ENCODE measurements around the gene COL1A1.

Gene COL1A1

DNA sequence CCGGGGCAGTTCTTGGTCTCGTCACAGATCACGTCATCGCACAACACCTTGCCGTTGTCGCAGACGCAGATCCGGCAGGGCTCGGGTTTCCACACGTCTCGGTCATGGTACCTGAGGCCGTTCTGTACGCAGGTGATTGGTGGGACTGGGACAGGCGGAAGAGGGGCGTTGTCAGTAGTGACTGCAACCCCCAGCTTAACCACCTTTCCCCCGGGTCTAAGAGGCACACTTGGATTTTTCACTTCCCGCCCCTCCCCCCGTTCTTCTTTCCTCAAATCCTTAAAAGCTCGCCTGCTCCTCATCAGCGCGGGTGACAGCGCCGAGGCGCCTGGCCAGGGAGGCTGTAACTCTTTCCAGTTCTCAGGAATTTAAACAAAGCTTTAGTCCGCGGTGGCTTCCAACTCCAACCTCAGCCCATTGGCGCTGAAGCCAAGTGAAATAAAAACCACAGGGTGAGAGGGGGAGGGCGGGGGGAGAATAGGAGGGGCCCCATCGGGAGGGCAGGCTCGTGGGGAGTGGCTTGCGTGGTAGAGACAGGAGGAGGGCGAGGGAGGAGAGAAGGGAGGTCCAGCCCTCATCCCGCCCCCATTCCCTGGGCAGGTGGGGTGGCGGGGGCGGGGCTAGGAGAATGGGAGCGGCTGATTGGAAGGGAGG, 1.5 kb downstream of the COL1A1 start:
- DNase-seq (ENCODE audit: low spot score): peak; percentile 91

DNA sequence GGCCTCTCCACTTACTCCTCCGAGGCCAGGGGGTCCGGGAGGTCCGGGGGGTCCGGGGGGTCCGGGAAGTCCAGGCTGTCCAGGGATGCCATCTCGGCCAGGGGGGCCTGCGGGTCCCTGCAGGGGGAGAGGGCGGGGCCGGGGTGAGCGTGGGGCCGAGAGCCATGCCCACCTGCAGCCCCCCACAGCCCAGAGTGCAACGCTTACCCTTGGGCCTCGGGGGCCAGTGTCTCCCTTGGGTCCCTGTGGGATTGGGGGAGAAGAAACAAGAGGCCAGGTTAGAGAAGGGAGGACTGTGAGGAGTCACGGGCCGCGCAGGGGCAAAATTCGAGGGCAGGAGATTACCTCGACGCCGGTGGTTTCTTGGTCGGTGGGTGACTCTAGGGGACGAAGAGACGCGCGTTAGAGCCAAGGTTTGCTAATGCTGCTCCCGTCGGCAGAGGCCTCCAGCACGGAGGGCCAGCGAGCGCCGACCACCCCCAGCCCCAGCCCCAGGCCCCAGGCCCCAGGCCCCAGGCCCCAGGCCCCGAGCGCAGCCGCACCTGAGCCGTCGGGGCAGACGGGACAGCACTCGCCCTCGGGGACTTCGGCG, 2.1 kb downstream of the COL1A1 start:
- DNase-seq (ENCODE audit: low spot score): no peak

DNA sequence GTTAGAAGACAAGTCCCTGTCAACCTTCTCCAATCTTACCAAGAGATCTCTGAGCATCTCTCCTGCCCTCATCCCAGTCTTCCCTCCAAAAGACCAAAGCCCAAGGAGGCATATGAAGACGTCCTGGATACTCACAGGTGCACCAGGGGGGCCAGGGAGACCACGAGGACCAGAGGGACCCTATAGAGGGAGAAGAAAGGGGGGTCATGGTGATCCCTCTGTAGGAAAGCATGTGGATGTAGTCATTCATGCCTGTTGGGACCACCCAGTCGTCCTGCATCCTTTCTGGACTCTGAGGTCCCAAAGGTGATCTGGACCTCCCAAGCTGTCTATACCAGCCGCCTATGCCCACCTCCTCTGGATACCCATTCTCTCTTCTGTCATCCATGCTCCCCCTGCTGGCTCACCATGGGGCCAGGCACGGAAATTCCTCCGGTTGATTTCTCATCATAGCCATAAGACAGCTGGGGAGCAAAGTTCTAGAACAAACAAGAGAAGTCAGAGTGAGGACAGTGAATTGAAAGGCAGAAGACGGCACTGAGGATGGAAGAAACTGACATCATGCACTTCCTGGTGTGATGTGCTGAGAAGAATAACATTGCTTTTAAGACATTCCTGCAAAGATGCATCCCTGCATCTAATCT, 3.3 kb downstream of the COL1A1 start:
- peak; percentile 67 for DNase-seq (ENCODE audit: low spot score)

DNA sequence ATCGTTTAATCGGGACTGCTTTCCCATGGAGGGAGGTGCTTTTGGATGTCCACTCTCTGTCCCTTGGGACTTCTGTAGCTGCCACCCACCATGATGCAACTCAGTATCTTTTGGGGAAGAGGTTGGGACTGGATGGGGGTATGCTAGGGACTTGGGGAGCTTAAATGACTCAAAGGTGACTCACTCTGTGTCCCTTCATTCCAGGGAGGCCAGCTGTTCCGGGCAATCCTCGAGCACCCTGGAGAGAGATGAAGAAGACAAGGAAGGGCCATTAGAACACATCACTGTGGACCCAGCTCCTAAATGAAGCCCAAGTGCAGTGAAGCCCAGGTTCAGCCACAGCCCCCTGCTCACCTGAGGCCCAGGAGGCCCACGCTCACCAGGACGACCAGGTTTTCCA, 4.6 kb downstream of the COL1A1 start:
- DNase-seq (ENCODE audit: low spot score): peak; percentile 59

DNA sequence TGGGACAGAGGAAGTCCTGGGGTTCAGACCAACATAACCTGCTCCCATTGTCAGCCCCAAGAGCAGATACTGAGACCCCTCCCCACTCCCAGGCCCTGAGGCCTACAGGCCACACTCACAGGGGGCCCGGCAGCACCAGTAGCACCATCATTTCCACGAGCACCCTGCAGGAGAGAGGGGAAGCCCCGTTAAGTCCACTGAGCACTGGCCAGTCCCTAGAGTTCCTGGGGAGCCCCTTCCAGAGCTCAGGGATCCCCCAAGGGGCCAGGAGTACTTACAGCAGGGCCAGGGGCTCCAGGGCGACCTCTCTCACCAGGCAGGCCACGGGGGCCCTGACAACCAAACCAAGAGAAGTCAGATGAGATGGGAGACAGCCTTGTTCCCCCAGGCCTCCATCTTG, 5.4 kb downstream of the COL1A1 start:
- no peak for DNase-seq (ENCODE audit: low spot score)

DNA sequence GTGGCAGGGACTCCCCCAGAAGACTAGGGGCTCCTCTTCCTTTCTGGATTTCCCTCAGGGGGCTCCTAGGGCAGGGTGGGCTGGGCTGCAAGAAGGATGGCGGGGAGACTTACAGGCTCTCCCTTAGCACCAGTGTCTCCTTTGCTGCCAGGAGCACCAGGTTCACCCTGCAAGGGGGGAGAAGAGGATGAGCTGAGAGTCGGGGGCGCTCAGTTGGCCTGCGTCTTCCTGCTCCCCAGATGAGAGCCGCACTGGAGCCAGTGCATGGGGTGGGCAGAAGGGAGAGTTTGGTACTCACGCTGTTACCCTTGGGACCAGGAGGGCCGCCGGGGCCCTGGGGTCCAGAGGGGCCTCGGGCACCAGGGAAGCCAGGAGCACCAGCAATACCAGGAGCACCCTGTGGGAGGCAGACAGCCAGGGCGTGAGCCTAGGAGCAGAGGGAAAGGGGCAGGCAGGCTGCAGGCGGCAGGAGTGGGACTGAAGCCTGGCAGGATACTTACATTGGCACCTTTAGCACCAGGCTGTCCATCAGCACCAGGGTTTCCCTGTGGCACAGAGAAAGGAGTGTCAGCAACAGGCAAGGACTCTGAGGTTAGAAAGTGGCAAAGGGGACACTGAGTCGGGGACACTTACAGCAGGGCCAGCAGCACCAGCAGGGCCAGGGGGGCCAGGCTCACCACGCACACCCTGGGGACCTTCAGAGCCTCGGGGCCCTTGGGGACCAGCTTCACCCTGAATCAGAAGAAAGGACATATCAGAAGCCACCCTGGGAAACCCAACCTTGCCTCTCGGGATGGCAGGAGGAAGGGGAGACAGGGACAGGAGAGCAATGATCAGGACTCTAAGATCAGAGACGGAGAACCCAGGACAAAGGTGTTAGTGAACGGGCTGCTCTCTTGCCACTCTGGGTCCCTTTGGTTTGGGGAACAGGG, 6.2 kb downstream of the COL1A1 start:
- no peak for DNase-seq (ENCODE audit: low spot score)

DNA sequence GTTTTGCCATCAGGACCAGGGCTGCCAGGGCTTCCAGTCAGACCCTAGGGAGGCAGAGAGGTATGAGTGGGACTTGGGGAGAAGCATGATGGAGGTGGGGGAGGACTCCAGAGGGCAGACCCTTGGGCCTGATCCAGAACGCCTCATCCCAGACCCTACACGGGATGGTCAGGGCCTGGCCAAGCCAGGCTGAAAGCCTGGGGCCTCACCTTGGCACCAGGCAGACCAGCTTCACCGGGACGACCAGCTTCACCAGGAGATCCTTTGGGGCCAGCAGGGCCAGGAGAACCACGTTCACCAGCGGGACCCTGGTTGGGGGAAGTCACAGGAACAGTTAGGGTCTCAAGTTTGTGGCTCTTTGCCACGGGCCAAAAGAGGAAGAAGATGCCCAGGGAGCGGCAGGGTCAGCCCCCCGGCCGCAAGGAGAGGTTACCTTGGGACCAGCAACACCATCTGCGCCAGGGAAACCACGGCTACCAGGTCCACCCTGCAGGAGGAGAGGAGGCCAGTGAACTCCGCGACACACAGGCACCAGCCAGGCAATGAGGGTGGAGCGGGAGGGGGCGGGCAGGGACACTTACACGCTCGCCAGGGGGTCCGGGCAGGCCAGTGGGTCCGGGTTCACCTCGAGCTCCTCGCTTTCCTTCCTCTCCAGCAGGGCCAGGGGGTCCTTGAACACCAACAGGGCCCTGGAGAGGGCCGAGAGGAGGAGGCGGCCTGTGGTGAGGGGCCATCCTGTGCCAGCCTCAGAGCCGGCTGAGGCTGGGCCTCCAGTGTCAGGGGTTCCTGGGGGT, 7.1 kb downstream of the COL1A1 start:
- DNase-seq (ENCODE audit: low spot score): no peak

DNA sequence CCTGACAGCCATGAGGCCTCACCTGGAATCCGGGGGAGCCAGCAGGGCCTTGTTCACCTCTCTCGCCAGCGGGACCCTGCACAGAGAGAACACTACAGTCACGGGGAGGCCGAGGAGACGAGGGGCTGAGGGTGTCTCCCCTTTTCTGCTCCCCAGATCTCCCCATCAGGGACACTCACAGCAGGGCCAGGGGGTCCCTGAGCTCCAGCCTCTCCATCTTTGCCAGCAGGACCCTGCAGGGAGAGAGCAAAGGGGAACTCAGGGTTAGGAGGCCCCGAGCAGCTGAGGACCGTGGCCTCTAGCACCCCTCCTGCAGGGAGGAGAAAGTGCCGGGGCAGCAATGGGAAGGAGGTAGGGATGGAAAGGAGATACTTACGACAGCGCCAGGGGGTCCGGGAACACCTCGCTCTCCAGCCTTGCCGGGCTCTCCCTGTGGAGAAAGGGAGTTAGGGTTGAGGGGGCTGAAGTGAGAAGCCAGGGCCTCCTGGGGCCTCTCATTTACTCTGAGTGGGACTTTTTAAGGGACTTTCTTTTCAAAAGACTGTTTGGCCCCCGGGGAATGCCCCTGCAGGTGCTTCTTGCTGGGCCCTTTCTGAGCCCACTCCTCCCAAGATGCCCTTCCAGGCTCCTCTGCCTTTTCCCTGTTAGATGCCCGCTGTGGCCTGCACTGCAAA, 8.7 kb downstream of the COL1A1 start:
- no peak for DNase-seq (ENCODE audit: low spot score)

DNA sequence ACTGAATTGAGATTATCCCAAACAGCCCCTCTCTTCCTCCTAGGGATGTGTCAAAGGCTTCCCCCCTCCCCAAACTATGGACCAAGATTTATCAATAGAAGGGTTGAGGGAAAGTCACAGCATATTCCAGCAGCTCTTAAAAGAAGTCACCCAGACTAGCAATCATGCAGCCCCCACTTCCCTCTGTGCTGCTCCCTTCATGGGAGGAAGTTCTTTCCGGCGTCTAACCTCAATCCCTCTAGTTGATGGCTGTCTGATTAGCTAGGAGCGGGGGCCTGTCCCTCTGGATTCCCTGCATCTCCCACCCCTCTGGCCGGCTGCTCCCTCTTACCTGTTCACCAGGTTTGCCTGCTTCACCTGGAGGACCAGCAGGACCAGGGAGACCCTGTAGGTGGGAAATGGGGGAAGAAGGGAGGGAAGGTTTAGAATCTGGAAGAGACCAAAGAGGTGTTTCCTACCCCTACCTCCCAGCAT, 9.2 kb downstream of the COL1A1 start:
- DNase-seq (ENCODE audit: low spot score): no peak

DNA sequence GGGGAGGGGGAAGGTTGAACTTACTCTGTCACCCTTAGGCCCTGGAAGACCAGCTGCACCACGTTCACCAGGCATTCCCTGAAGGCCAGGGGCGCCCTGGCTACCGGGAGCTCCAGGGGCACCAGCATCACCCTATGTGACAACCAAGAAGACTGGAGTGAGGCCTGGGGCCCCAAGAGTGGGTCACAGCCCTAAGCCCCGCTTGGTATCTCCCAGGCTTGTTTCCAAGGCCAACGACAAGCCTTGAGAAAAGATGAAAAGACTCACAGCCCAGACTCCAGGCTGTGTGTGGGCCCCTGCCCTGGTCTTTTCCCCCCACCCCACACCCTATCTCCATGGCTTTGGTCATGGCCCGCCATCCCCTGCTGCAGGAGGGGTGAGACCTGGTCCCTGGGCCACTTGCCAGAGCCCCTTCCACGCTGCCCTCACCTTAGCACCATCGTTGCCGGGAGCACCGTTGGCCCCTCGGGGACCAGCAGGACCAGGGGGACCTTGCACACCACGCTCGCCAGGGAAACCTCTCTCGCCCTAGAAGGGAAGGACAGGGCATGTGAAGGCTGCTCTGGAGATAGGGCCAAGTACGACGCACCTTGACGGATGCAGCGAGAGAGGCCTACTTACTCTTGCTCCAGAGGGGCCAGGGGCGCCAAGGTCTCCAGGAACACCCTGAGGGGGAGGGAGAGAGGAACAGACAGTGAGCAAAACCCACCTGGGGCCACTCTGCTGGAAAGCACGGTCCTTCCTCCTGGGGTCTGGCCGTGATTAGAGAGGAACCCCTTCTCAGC, 9.9 kb downstream of the COL1A1 start:
- no peak for DNase-seq (ENCODE audit: low spot score)

DNA sequence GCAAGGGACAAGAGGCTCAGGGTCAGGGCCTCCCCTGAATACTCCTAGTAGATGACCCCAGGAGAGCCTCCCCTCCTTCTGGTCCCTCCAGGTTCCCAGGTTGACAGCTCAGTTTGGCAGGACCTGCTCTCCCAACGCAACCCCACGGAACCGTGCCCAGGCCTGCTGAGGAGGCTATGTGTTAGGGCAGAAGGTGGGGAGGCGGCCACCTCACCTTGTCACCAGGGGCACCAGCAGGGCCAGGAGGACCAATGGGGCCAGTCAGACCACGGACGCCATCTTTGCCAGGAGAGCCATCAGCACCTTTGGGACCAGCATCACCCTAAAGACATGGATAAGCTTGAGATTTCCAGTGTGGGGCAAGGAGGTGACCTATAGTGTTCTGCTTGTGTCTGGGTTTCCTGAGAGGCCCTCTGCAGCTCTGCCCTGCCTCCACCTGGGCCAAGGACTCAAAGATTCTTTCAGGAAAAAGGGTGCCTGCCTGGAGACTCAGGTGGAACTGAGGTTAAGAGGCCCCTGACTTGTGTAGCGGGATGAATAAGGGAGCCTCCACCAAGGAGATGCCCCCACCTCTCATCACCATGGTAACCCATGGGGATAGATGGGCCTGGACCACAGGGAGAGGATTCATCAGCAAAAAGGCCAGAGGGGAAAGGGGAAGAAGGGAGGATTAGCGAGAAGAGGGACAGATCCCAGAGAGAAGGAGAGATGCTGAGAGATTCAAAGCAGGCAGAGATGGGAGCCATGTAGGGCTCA, 10.7 kb downstream of the COL1A1 start:
- no peak for DNase-seq (ENCODE audit: low spot score)

DNA sequence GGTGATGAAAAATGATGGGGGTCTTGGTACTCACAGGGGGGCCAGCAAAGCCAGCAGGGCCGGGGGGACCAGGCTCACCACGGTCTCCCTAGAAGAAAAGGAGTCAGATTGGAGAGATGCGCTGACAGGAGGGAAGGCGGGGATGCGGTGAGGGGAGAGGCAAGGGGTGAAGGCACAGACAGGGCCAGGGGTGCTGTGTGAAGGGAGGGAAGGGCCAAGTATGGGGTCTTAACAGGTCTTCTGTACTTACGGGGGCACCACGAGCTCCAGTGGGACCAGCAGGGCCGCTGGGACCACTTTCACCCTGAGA, 11.2 kb downstream of the COL1A1 start:
- DNase-seq (ENCODE audit: low spot score): no peak

DNA sequence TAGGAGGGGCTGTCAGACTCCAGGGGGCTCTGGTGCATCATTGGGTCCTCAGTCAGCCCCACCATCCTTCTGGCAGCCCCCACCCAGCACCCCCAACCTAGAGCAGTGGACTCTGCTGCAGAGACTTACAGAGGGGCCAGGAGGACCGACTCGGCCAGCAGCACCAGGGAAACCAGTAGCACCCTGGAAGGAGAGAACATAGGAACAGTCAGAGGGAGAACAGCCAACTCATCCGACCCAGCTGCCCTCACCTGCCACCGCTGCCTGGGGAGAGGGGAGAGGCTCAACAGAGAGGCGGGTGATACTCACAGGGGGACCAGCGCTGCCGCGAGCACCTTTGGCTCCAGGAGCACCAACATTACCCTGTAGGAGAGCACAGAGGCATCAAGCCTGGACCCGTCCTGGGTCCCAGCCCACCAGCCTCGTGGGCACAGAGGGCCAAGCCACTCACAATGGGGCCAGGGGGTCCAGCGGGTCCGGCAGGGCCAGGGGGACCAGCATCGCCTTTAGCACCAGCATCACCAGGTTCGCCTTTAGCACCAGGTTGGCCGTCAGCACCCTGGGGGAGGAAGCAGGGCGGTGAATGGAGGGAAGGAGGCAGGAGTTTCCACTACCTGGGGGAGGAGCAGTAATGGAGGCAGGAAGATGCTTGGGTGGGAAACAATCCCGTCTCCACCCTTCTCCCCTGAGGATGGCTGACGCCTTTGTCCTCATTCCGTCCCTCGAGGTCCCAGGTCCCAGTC, 11.7 kb downstream of the COL1A1 start:
- no peak for DNase-seq (ENCODE audit: low spot score)

DNA sequence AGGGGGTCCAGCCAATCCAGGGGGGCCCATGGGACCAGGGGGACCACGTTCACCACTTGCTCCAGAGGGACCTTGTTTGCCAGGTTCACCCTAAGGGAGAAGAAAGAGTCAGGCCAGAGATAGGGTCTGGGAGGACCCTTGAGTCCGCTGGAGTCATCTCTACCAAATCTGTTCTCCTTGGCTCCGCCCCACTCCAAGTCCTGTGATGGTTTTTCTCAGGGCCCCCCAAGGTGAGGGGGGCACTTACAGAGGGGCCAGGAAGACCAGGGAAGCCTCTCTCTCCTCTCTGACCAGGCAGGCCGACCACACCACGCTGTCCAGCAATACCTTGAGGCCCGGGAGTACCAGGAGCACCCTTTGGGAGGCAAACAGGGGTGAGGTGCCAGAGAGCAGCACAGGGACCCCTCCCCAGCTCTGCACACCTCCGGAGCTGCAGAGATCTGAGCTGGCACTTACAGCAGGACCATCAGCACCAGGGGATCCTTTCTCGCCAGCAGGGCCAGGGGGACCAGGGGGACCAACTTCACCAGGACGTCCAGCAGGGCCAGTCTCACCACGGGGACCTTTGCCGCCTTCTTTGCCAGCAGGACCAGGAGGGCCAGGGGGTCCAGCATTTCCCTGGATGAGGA, 12.4 kb downstream of the COL1A1 start:
- DNase-seq (ENCODE audit: low spot score): no peak

DNA sequence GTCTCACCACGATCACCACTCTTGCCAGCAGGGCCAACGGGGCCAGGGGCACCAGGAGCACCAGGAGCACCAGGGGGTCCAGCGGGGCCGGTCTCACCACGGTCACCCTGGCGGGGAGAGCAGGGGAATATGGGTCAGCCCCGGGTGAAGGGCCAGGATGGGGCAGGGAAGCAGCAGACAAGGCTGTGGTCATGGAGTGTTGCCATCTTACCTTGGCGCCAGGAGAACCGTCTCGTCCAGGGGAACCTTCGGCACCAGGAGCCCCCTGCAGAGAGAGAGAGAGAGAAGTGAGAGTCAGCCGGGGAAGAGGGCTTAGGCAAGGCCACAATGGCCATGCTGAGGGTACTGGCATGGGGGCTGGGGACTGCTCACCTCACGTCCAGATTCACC, 12.9 kb downstream of the COL1A1 start:
- DNase-seq (ENCODE audit: low spot score): no peak

DNA sequence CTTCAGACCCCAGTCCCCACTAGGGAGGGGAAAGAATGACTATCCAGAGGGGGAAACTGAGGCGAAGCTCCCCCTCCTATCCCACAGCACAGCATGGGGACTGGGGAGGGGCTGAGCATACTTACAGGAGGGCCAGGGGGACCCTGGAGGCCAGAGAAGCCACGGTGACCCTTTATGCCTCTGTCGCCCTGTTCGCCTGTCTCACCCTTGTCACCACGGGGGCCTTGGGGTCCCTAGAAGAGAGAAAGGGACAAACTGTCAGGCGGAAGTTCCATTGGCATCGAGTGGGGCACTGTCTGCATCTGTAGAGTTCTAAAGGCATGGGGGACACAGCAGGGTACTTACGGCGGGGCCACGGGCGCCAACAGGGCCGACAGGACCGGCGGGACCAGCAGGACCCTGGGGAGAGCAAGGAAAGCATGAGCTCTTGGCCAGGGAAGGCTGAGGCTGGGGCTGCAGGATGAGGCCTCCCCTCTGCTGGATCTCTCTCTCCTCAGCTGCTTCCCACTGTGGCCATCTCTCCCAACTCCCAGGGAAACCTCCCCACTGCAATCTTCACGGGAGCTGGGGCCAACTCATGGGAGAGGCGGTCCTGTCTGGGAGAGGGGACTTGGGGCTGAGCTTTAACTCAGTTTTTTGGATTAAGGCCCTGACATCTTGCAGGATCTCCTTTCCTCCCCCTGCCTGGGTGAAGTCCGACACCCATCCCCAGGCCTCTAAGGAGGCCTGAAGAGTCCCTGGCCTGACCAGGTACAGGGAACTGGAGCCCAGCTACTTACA, 13.5 kb downstream of the COL1A1 start:
- no peak for DNase-seq (ENCODE audit: low spot score)

DNA sequence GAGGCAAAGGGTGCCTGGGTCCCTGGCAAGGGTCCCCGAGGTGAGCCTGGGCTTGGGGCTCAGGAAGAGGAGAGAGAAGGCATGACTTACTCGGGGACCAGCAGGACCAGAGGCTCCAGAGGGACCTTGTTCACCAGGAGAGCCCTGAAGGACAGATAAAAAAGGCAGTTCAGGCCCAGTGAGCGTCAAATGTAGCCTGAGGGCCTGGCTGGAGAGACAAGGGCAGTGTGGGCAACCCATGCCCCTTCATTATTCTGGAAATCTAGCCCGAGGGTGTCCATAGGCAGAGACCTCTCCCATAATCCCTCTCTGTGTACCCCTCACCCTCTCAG, 14.1 kb downstream of the COL1A1 start:
- DNase-seq (ENCODE audit: low spot score): no peak
